Mammary epithelial cell (primary cell): ENCODE results near the gene CNOT3.

Experiments
- CTCF ChIP-seq, 2 donors: IDR thresholded peaks in 1 of 2; conservative IDR thresholded peaks in 1 of 2; 2 replicates each; pipeline ENCODE4 v1.5.1; 2011 to 2012; ENCODE audit warnings: inconsistent platforms in 2 of 2, low read length in 2 of 2, mild to moderate bottlenecking in 2 of 2, control low read depth in 1 of 2, low read depth in 1 of 2; ENCODE audit not compliant: insufficient read depth in 1 of 2; ENCODE audit errors: extremely low read depth in 1 of 2
- EZH2 ChIP-seq: IDR thresholded peaks from 2 replicates; pipeline ENCODE4 v1.6.1; 2012; ENCODE audit warnings: low read length, inconsistent platforms, borderline replicate concordance

- TF ChIP-seq CTCF (conservative IDR thresholded peaks at IDR 0.05 in 1 of 2, IDR thresholded peaks at IDR 0.05 in 1 of 2; ENCODE audit: extremely low read depth in 1 of 2, insufficient read depth in 1 of 2, low read depth in 1 of 2, low read length in 2 of 2) (peak in 1 of 2 donors; percentile 15), EZH2 (no peak)
Observed at GRCh38 chr19:54096617-54097106, 40.9 kb upstream of the CNOT3 start.
